GM12878 (cell line): ENCODE results near the gene PROKR1. TPM values are rescaled to one million over a fixed set of nuclear protein-coding genes. Genes with fewer than 3 reads are reported as not detected.
A peak's percentile ranks its signal among the peaks of the same experiment; 100 is the strongest.

Experiments used
- BRCA1 ChIP-seq: IDR thresholded peaks from 2 replicates; pipeline ENCODE4 v1.6.1; 2011; ENCODE audit warnings: low read depth, low read length, improper control_type of control experiment
- CEBPZ ChIP-seq: fragments of 150-350 bp; IDR thresholded peaks from 2 replicates; pipeline ENCODE4 v1.6.1; 2016; ENCODE audit warnings: low read depth, low read length
- EP300 ChIP-seq, 2 experiments: fragments of 150-350 bp in 1 of 2; IDR thresholded peaks; 2 replicates each; pipeline ENCODE4 v1.6.1; 2011 to 2012; ENCODE audit warnings: low read depth in 2 of 2, low read length in 2 of 2, borderline replicate concordance in 1 of 2, improper control_type of control experiment in 1 of 2, inconsistent platforms in 1 of 2; ENCODE audit not compliant: control insufficient read depth in 1 of 2
- HDAC6 ChIP-seq: fragments of 200-600 bp; sonication (generic); IDR thresholded peaks from one replicate; pipeline ENCODE4 v1.8.0; 2017; ENCODE audit warnings: antibody characterized with exemption; ENCODE audit not compliant: unreplicated experiment
- MXI1 ChIP-seq: fragments of 150-350 bp; IDR thresholded peaks from 2 replicates; pipeline ENCODE4 v1.6.1; 2011; ENCODE audit warnings: low read depth, mild to moderate bottlenecking, inconsistent platforms, low read length, improper control_type of control experiment
- RAD51 ChIP-seq: fragments of 450-650 bp; IDR thresholded peaks from 2 replicates; pipeline ENCODE4 v1.6.1; 2016; ENCODE audit warnings: moderate library complexity, mild to moderate bottlenecking, inconsistent platforms
- RELB ChIP-seq: fragments of 450-650 bp; IDR thresholded peaks from 2 replicates; pipeline ENCODE4 v1.6.1; 2017; ENCODE audit warnings: low read depth, mild to moderate bottlenecking, moderate library complexity
- REST ChIP-seq: IDR thresholded peaks from 2 replicates; pipeline ENCODE4 v1.6.1; 2012; ENCODE audit warnings: mild to moderate bottlenecking, low read depth, low read length
- SPI1 ChIP-seq: IDR thresholded peaks from 2 replicates; pipeline ENCODE4 v1.6.1; 2011; ENCODE audit warnings: low read depth, mild to moderate bottlenecking, low read length, moderate library complexity, borderline replicate concordance; ENCODE audit not compliant: insufficient read depth
- ZBTB11 ChIP-seq: fragments of 450-650 bp; formaldehyde crosslinking; IDR thresholded peaks from 2 replicates; pipeline ENCODE4 v1.5.0; 2022; ENCODE audit warnings: mild to moderate bottlenecking, missing genetic modification characterization
- ZNF24 ChIP-seq: fragments of 450-650 bp; IDR thresholded peaks from 2 replicates; pipeline ENCODE4 v1.6.1; 2017; ENCODE audit warnings: antibody characterized with exemption, mild to moderate bottlenecking
- ZNF274 ChIP-seq: IDR thresholded peaks from one replicate; pipeline ENCODE4 v1.8.0; 2011; ENCODE audit not compliant: insufficient read length, insufficient read depth
- polyA plus RNA-seq, 11 experiments: library from polyadenylated mRNA; depleted of rRNA in 4 of 11; unstranded in 6 of 11; stranded (reverse) in 5 of 11; fragments of >200 nt; fragmentation: Nextera tagmentation in 4 of 11; fragmentation: Illumina TruSeq in 1 of 11; extraction: Ambion mirVana in 4 of 11; extraction: Trizol in 1 of 11; gene quantifications; 1 replicate in 1 of 11; 2 replicates in 10 of 11; pipeline versions ENCODE4 v1.2.1 to v1.2.3, GENCODE V29; 2011 to 2016; ENCODE audit warnings: inconsistent platforms in 2 of 11, missing spikeins in 2 of 11, low read depth in 1 of 11
- total RNA-seq, 4 experiments: library from RNA; depleted of rRNA in 3 of 4; stranded (reverse); fragments of >200 nt in 3 of 4; fragmentation: Illumina TruSeq in 1 of 4; extraction: Trizol in 1 of 4; gene quantifications; 2 replicates each; pipeline versions ENCODE4 v1.2.1 to v1.2.3, GENCODE V29; 2013 to 2021
- TF ChIP-seq, protein P1 (sequence below): IDR thresholded peaks from 2 replicates; pipeline ENCODE4 v1.6.1; 2012; ENCODE audit warnings: low read length, inconsistent platforms

PROKR1 gene
- total and polyA plus RNA-seq, 10 of the 15 experiments (the other 5 are each of a cell fraction or from before 2014, with no cell fraction given) = 0.01 to 0.02 TPM; not detected in 8

GRCh38 chr2:68689553-68690537 lies 46.5 kb downstream of the PROKR1 start (continued):
- TF ChIP-seq ZBTB11 = no peak
- TF ChIP-seq RAD51 = peak; percentile 87
- TF ChIP-seq MXI1 = peak; percentile 22; the same call in 1 of the 2 replicates
- no peak for TF ChIP-seq BRCA1
- TF ChIP-seq, protein P1, sequence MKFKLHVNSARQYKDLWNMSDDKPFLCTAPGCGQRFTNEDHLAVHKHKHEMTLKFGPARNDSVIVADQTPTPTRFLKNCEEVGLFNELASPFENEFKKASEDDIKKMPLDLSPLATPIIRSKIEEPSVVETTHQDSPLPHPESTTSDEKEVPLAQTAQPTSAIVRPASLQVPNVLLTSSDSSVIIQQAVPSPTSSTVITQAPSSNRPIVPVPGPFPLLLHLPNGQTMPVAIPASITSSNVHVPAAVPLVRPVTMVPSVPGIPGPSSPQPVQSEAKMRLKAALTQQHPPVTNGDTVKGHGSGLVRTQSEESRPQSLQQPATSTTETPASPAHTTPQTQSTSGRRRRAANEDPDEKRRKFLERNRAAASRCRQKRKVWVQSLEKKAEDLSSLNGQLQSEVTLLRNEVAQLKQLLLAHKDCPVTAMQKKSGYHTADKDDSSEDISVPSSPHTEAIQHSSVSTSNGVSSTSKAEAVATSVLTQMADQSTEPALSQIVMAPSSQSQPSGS = peak; percentile 87
- no peak for TF ChIP-seq REST
- TF ChIP-seq HDAC6 = no peak
- TF ChIP-seq ZNF274 = no peak
- no peak for TF ChIP-seq CEBPZ
- TF ChIP-seq EP300 (IDR thresholded peaks at IDR 0.05; ENCODE audit: borderline replicate concordance in 1 of 2, control insufficient read depth in 1 of 2, low read depth in 2 of 2, low read length in 2 of 2) = peak; percentile 45 to 95
- peak; percentile 77 for TF ChIP-seq ZNF24
- TF ChIP-seq RELB = peak; percentile 72
- peak; percentile 100 for TF ChIP-seq SPI1
